MG63 (cell line): ENCODE results near the gene DDX50. TPM values are rescaled to one million over a fixed set of nuclear protein-coding genes. Genes with fewer than 3 reads are reported as not detected.

Experiments used
- total RNA-seq: library from RNA; depleted of rRNA; stranded (reverse); fragments of >200 nt; shearing (Covaris generic); gene quantifications from 2 replicates; pipeline ENCODE4 v1.2.3, GENCODE V29; 2014; ENCODE audit warnings: low replicate concordance; rRNA removed

DDX50 gene
- total RNA-seq, 1 experiment from 2014 or later, result 26.2 TPM

Other genes starting within 250 kb of the DDX50 start
- 23.8 and 26.5 TPM in 2 replicates for gene CCAR1, start 180.1 kb upstream of the DDX50 start, total RNA-seq
- gene STOX1, start 73.8 kb upstream of the DDX50 start, total RNA-seq, result 1.8 TPM in 1 of 2 replicates, not detected in the other
- 68.3 and 94.6 TPM in 2 replicates for gene DDX21, start 54.9 kb downstream of the DDX50 start, total RNA-seq
- gene KIFBP, start 87.5 kb downstream of the DDX50 start, total RNA-seq, result 40.4 and 43.5 TPM in 2 replicates
- gene SRGN, start 186.8 kb downstream of the DDX50 start, total RNA-seq, result 10.2 and 19.6 TPM in 2 replicates
- 19.0 and 22.3 TPM in 2 replicates for gene VPS26A, start 222.9 kb downstream of the DDX50 start, total RNA-seq